K562 (cell line): Measurements from ENCODE around the gene CRTC3. TPM values are rescaled to one million over a fixed set of nuclear protein-coding genes. Genes with fewer than 3 reads are reported as not detected.

Experiments used
- BRCA1 ChIP-seq, 2 experiments: fragments of 450-650 bp in 1 of 2; sonication (generic) in 1 of 2; formaldehyde crosslinking in 1 of 2; IDR thresholded peaks; 2 replicates each; pipeline versions ENCODE4 v1.5.0 to v1.6.1; 2017 to 2020; ENCODE audit warnings: mild to moderate bottlenecking in 1 of 2, missing genetic modification reagents in 1 of 2
- CBX2 ChIP-seq: fragments of 200-600 bp; sonication (generic); IDR thresholded peaks from one replicate; pipeline ENCODE4 v1.6.1; 2012; ENCODE audit warnings: mild to moderate bottlenecking, low read length, inconsistent platforms; ENCODE audit not compliant: insufficient read depth, poor library complexity, severe bottlenecking
- EHMT2 ChIP-seq: fragments of 450-650 bp; IDR thresholded peaks from 2 replicates; pipeline ENCODE4 v1.6.1; 2018; ENCODE audit warnings: antibody characterized with exemption
- GABPA ChIP-seq: fragments of 200-800 bp; sonication (Bioruptor generic); conservative IDR thresholded peaks from 2 replicates; pipeline ENCODE4 v1.6.1; 2016; ENCODE audit warnings: low read depth, missing genetic modification characterization, missing compliant biosample characterization
- HDAC2 ChIP-seq: fragments of 450-650 bp; IDR thresholded peaks from 2 replicates; pipeline ENCODE4 v1.6.1; 2016; ENCODE audit warnings: mild to moderate bottlenecking
- HIVEP1 ChIP-seq: fragments of 250-450 bp; sonication (Bioruptor Pico); IDR thresholded peaks from 2 replicates; pipeline ENCODE4 v1.4.0; 2020; ENCODE audit warnings: mild to moderate bottlenecking
- KLF10 ChIP-seq: fragments of 250-450 bp; sonication (Bioruptor Pico); IDR thresholded peaks from 2 replicates; pipeline ENCODE4 v1.6.1; 2021; ENCODE audit warnings: matching md5 sums
- L3MBTL2 ChIP-seq: fragments of 450-650 bp; IDR thresholded peaks from 2 replicates; pipeline ENCODE4 v1.6.1; 2016; ENCODE audit warnings: mild to moderate bottlenecking, moderate library complexity
- MCM2 ChIP-seq: fragments of 450-650 bp; IDR thresholded peaks from 2 replicates; pipeline ENCODE4 v1.6.1; 2017; ENCODE audit warnings: low read depth, mild to moderate bottlenecking
- NFIX ChIP-seq: fragments of 250-450 bp; sonication (Bioruptor Pico); IDR thresholded peaks from 2 replicates; pipeline ENCODE4 v1.4.0; 2020; ENCODE audit warnings: low read depth, mild to moderate bottlenecking, moderate library complexity
- NR2C1 ChIP-seq, 2 experiments: fragments of 450-650 bp; IDR thresholded peaks; 2 replicates each; pipeline ENCODE4 v1.6.1; 2017; ENCODE audit warnings: mild to moderate bottlenecking in 2 of 2, antibody characterized with exemption in 1 of 2, inconsistent platforms in 1 of 2, missing compliant biosample characterization in 1 of 2, missing genetic modification characterization in 1 of 2
- NRF1 ChIP-seq, 2 experiments: fragments of 450-650 bp; IDR thresholded peaks in 1 of 2; conservative IDR thresholded peaks in 1 of 2; 2 replicates each; pipeline ENCODE4 v1.6.1; 2014; ENCODE audit warnings: mild to moderate bottlenecking in 2 of 2
- SIX5 ChIP-seq, 2 experiments: IDR thresholded peaks; 2 replicates each; pipeline ENCODE4 v1.6.1; 2011; ENCODE audit warnings: low read length in 2 of 2, borderline replicate concordance in 1 of 2, low read depth in 1 of 2, mild to moderate bottlenecking in 1 of 2, moderate library complexity in 1 of 2; ENCODE audit not compliant: insufficient read depth in 1 of 2
- SRSF3 ChIP-seq: fragments of 200-400 bp; formaldehyde crosslinking; IDR thresholded peaks from 2 replicates; pipeline ENCODE4 v1.6.1; 2016; ENCODE audit warnings: mild to moderate bottlenecking, low read length, moderate library complexity; ENCODE audit not compliant: insufficient read depth
- TAF1 ChIP-seq: IDR thresholded peaks from 2 replicates; pipeline ENCODE4 v1.6.1; 2011; ENCODE audit warnings: mild to moderate bottlenecking, low read length, moderate library complexity; ENCODE audit not compliant: insufficient read depth, control insufficient read depth, severe bottlenecking; ENCODE audit errors: extremely low read depth
- TAF15 ChIP-seq: fragments of 200-400 bp; formaldehyde crosslinking; IDR thresholded peaks from 2 replicates; pipeline ENCODE4 v1.6.1; 2017; ENCODE audit warnings: mild to moderate bottlenecking, low read depth, low read length, moderate library complexity
- TRIM28 ChIP-seq: fragments of 450-650 bp; IDR thresholded peaks from 2 replicates; pipeline ENCODE4 v1.6.1; 2017
- ZNF133 ChIP-seq: fragments of 250-450 bp; sonication (Bioruptor Pico); IDR thresholded peaks from 2 replicates; pipeline ENCODE4 v1.4.0; 2020; ENCODE audit warnings: mild to moderate bottlenecking
- ZNF449 ChIP-seq: fragments of 250-450 bp; sonication (Bioruptor Pico); IDR thresholded peaks from 2 replicates; pipeline ENCODE4 v1.8.0; 2022; ENCODE audit warnings: moderate library complexity, mild to moderate bottlenecking, inconsistent platforms
- polyA plus RNA-seq, 8 experiments: library from polyadenylated mRNA; depleted of rRNA in 4 of 8; stranded (reverse) in 5 of 8; unstranded in 3 of 8; fragments of >200 nt; fragmentation: Nextera tagmentation in 2 of 8; fragmentation: Illumina TruSeq in 1 of 8; extraction: Ambion mirVana in 2 of 8; extraction: Trizol in 1 of 8; gene quantifications; 2 replicates each; pipeline versions ENCODE4 v1.2.1 to v1.2.3, GENCODE V29; 2011 to 2014; ENCODE audit warnings: inconsistent platforms in 1 of 8, missing spikeins in 1 of 8
- total RNA-seq, 7 experiments: library from RNA; depleted of rRNA in 6 of 7; stranded (reverse); fragments of >200 nt in 6 of 7; fragmentation: Illumina TruSeq in 2 of 7; extraction: Trizol in 2 of 7; gene quantifications; 2 replicates each; pipeline versions ENCODE4 v1.2.1 to v1.2.3, GENCODE V29; 2011 to 2021; ENCODE audit warnings: low replicate concordance in 1 of 7
- TF ChIP-seq, protein P1 (sequence below), 2 experiments: fragments of 450-650 bp in 1 of 2; IDR thresholded peaks; 2 replicates each; pipeline ENCODE4 v1.6.1; 2011 to 2017; ENCODE audit warnings: low read depth in 2 of 2, antibody characterized with exemption in 1 of 2, borderline replicate concordance in 1 of 2, low read length in 1 of 2, mild to moderate bottlenecking in 1 of 2, mixed read lengths in 1 of 2; ENCODE audit not compliant: control insufficient read depth in 1 of 2
- TF ChIP-seq, protein P2 (sequence below): fragments of 450-650 bp; IDR thresholded peaks from 2 replicates; pipeline ENCODE4 v1.6.1; 2016; ENCODE audit warnings: low read depth, mild to moderate bottlenecking, moderate library complexity

The CRTC3 gene
- total and polyA plus RNA-seq, 9 of the 15 experiments (the other 6 are each of a cell fraction or from before 2014, with no cell fraction given), result 1.2 to 19.0 (median 11.6) TPM

GRCh38 chr15:90685591-90686434 is 156.1 kb downstream of the CRTC3 start (continued):
- TF ChIP-seq, protein P1, sequence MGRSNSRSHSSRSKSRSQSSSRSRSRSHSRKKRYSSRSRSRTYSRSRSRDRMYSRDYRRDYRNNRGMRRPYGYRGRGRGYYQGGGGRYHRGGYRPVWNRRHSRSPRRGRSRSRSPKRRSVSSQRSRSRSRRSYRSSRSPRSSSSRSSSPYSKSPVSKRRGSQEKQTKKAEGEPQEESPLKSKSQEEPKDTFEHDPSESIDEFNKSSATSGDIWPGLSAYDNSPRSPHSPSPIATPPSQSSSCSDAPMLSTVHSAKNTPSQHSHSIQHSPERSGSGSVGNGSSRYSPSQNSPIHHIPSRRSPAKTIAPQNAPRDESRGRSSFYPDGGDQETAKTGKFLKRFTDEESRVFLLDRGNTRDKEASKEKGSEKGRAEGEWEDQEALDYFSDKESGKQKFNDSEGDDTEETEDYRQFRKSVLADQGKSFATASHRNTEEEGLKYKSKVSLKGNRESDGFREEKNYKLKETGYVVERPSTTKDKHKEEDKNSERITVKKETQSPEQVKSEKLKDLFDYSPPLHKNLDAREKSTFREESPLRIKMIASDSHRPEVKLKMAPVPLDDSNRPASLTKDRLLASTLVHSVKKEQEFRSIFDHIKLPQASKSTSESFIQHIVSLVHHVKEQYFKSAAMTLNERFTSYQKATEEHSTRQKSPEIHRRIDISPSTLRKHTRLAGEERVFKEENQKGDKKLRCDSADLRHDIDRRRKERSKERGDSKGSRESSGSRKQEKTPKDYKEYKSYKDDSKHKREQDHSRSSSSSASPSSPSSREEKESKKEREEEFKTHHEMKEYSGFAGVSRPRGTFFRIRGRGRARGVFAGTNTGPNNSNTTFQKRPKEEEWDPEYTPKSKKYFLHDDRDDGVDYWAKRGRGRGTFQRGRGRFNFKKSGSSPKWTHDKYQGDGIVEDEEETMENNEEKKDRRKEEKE (IDR thresholded peaks at IDR 0.05; ENCODE audit: borderline replicate concordance in 1 of 2, control insufficient read depth in 1 of 2, low read depth in 2 of 2, low read length in 1 of 2), result no peak
- TF ChIP-seq KLF10 (no peak), SIX5 (IDR thresholded peaks at IDR 0.05; ENCODE audit: borderline replicate concordance in 1 of 2, insufficient read depth in 1 of 2, low read depth in 1 of 2, low read length in 2 of 2) (no peak), BRCA1 (IDR thresholded peaks at IDR 0.05) (no peak), BRCA1 (CRISPR knock-in tag; IDR thresholded peaks at IDR 0.05) (no peak), ZNF133 (CRISPR knock-in tag) (no peak), NFIX (CRISPR knock-in tag) (no peak), MCM2 (no peak), ZNF449 (CRISPR knock-in tag) (no peak), GABPA (tag) (no peak), HDAC2 (peak; percentile 31; the same call in 1 of the 2 replicates), TRIM28 (no peak), NR2C1 (IDR thresholded peaks at IDR 0.05) (no peak), NR2C1 (tag; IDR thresholded peaks at IDR 0.05) (no peak), L3MBTL2 (peak; percentile 27), TAF1 (no peak), NRF1 (conservative IDR thresholded peaks at IDR 0.05 in 1 of 2, IDR thresholded peaks at IDR 0.05 in 1 of 2) (no peak), EHMT2 (no peak), HIVEP1 (CRISPR knock-in tag) (no peak), SRSF3 (no peak), TAF15 (no peak), CBX2 (no peak)
- TF ChIP-seq, protein P2, sequence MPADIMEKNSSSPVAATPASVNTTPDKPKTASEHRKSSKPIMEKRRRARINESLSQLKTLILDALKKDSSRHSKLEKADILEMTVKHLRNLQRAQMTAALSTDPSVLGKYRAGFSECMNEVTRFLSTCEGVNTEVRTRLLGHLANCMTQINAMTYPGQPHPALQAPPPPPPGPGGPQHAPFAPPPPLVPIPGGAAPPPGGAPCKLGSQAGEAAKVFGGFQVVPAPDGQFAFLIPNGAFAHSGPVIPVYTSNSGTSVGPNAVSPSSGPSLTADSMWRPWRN, result 0 out of 2 replicates have a peak, but pooled peaks have one; percentile 32
